Measurements from ENCODE around the gene EFNB2. TPM values are rescaled to one million over a fixed set of nuclear protein-coding genes. Genes with fewer than 3 reads are reported as not detected.

EFNB2 gene
- polyA plus RNA-seq, 1 donor from 2014 or later: 53.1 TPM

DNA sequence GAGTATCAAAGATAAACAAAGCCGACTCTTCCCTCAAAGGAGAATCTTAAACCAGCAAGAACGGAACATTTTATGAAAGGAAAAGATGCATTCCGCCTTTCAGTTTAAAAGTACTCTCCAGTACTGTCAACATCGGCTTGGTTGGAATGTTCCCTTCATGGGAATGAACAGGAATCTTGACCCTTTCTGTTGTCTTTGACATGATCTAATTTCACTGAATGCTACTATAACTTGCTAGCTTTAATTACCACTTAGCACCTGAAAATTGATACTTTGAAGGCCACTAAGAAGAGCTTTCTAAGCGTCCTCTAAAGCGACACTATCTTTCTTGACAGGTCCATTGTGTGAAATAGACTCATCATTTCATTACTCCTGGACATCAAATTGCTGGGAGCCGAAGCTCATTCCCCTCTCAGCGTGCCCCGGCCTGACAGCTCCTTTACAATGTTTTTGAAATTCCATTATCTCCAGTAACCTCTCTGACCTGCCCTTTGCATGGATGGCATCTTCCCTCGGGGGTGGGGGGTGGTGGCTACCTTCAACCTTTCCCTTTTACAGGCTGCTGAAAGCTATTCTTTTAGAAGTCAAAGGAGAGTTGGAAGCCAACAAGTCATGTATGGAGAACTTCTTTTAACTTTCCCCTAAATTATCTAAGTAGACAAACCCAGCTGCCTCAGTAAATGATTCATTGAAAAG, 67.9 kb downstream of the EFNB2 start:
- Histone ChIP-seq H3K27ac (ENCODE audit: low read length) (peak overlapping the region; percentile 42), H3K27me3 (ENCODE audit: insufficient read depth, low read depth, low read length) (no peaks in the 10 kb centered on the region), H3K4me3 (ENCODE audit: low read length) (no peak overlapping the region), H3K79me2 (replicated peaks; ENCODE audit: insufficient read depth, low read length) (no peaks in the 10 kb centered on the region), H4K20me1 (ENCODE audit: insufficient read depth) (no peaks in the 10 kb centered on the region), H3F3A (ENCODE audit: insufficient read depth, low read length, poor library complexity, severe bottlenecking) (no peaks in the 10 kb centered on the region), H2AFZ (ENCODE audit: low read depth, low read length) (no peak overlapping the region), H3K9me2 (ENCODE audit: insufficient read depth, low read length) (no peaks in the 10 kb centered on the region), H3K4me2 (ENCODE audit: low read length) (no peak overlapping the region), H3K9me3 (ENCODE audit: low read length) (no peaks in the 10 kb centered on the region), H3K9ac (ENCODE audit: low read length) (no peak overlapping the region), H3K36me3 (ENCODE audit: insufficient read depth, low read length) (no peaks in the 10 kb centered on the region)
- TF ChIP-seq POLR2AphosphoS5 (IDR thresholded peaks at IDR 0.05) (peak; percentile 38), RAD21 (conservative IDR thresholded peaks at IDR 0.05) (no peak), EP300 (conservative IDR thresholded peaks at IDR 0.05; ENCODE audit: poor library complexity, severe bottlenecking) (peak; percentile 55), SMC3 (conservative IDR thresholded peaks at IDR 0.05; ENCODE audit: poor library complexity) (no peak), MXI1 (conservative IDR thresholded peaks at IDR 0.05; ENCODE audit: poor library complexity, severe bottlenecking) (no peak), TAF1 (IDR thresholded peaks at IDR 0.05; ENCODE audit: low read depth) (no peak), REST (IDR thresholded peaks at IDR 0.05; ENCODE audit: borderline replicate concordance) (peak; percentile 73), EZH2 (IDR thresholded peaks at IDR 0.05; ENCODE audit: borderline replicate concordance, insufficient read depth, low read length, poor library complexity, severe bottlenecking) (no peak)
- TF ChIP-seq, protein P1, sequence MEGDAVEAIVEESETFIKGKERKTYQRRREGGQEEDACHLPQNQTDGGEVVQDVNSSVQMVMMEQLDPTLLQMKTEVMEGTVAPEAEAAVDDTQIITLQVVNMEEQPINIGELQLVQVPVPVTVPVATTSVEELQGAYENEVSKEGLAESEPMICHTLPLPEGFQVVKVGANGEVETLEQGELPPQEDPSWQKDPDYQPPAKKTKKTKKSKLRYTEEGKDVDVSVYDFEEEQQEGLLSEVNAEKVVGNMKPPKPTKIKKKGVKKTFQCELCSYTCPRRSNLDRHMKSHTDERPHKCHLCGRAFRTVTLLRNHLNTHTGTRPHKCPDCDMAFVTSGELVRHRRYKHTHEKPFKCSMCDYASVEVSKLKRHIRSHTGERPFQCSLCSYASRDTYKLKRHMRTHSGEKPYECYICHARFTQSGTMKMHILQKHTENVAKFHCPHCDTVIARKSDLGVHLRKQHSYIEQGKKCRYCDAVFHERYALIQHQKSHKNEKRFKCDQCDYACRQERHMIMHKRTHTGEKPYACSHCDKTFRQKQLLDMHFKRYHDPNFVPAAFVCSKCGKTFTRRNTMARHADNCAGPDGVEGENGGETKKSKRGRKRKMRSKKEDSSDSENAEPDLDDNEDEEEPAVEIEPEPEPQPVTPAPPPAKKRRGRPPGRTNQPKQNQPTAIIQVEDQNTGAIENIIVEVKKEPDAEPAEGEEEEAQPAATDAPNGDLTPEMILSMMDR (IDR thresholded peaks at IDR 0.05; ENCODE audit: poor library complexity, severe bottlenecking): no peak

- no peaks in the 10 kb centered on the region for H3F3A ChIP-seq (ENCODE audit: insufficient read depth, low read length, poor library complexity, severe bottlenecking)
- TF ChIP-seq SMC3 (conservative IDR thresholded peaks at IDR 0.05; ENCODE audit: poor library complexity) (no peak), EP300 (conservative IDR thresholded peaks at IDR 0.05; ENCODE audit: poor library complexity, severe bottlenecking) (no peak), MXI1 (conservative IDR thresholded peaks at IDR 0.05; ENCODE audit: poor library complexity, severe bottlenecking) (no peak), RAD21 (conservative IDR thresholded peaks at IDR 0.05) (no peak), EZH2 (IDR thresholded peaks at IDR 0.05; ENCODE audit: borderline replicate concordance, insufficient read depth, low read length, poor library complexity, severe bottlenecking) (no peak), REST (IDR thresholded peaks at IDR 0.05; ENCODE audit: borderline replicate concordance) (no peak), POLR2AphosphoS5 (IDR thresholded peaks at IDR 0.05) (no peak), TAF1 (IDR thresholded peaks at IDR 0.05; ENCODE audit: low read depth) (no peak)
- TF ChIP-seq, protein P1 (IDR thresholded peaks at IDR 0.05; ENCODE audit: poor library complexity, severe bottlenecking): no peak
- peak overlapping the region; percentile 42 for H3K27ac ChIP-seq (ENCODE audit: low read length)
These were observed 68.6 kb downstream of the EFNB2 start for GRCh38 chr13:106466691-106467426.

More at GRCh38 chr13:106466691-106467426, 68.6 kb downstream of the EFNB2 start:
- Histone ChIP-seq H3K4me3 (ENCODE audit: low read length) (no peak overlapping the region), H3K79me2 (replicated peaks; ENCODE audit: insufficient read depth, low read length) (no peaks in the 10 kb centered on the region), H3K36me3 (ENCODE audit: insufficient read depth, low read length) (no peaks in the 10 kb centered on the region), H3K4me2 (ENCODE audit: low read length) (no peak overlapping the region), H3K27me3 (ENCODE audit: insufficient read depth, low read depth, low read length) (no peaks in the 10 kb centered on the region), H4K20me1 (ENCODE audit: insufficient read depth) (no peaks in the 10 kb centered on the region), H2AFZ (ENCODE audit: low read depth, low read length) (no peak overlapping the region), H3K9me2 (ENCODE audit: insufficient read depth, low read length) (no peaks in the 10 kb centered on the region), H3K9ac (ENCODE audit: low read length) (no peak overlapping the region), H3K9me3 (ENCODE audit: low read length) (no peaks in the 10 kb centered on the region)

Data from neural cell (in vitro differentiated cells).